ENCODE results near the gene ACOT7.

ACOT7 gene

DNA sequence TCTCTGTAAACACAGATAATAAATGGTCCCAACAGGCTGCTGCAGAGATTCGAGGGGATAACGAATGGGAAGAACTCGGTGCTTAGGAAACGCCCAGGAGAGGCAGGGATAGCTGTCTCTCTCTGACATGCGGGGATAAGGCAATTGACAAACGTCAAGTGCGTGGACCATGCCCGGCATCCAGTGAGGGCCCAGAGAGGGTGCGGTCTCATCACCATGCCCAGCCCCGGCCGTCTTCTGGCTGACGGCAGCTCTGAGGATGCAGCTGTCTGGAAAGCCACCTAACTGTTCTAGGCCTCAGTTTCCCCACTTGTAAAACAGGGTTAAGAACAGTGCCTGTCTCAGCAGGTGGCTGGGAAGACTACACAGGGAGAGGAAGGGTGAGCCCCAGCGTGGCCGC is 48.1 kb downstream of the ACOT7 start:
- TF ChIP-seq, protein P1, sequence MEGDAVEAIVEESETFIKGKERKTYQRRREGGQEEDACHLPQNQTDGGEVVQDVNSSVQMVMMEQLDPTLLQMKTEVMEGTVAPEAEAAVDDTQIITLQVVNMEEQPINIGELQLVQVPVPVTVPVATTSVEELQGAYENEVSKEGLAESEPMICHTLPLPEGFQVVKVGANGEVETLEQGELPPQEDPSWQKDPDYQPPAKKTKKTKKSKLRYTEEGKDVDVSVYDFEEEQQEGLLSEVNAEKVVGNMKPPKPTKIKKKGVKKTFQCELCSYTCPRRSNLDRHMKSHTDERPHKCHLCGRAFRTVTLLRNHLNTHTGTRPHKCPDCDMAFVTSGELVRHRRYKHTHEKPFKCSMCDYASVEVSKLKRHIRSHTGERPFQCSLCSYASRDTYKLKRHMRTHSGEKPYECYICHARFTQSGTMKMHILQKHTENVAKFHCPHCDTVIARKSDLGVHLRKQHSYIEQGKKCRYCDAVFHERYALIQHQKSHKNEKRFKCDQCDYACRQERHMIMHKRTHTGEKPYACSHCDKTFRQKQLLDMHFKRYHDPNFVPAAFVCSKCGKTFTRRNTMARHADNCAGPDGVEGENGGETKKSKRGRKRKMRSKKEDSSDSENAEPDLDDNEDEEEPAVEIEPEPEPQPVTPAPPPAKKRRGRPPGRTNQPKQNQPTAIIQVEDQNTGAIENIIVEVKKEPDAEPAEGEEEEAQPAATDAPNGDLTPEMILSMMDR (IDR thresholded peaks at IDR 0.05; ENCODE audit: low read depth, low read length, missing control alignments), result no peak
- no peak overlapping the region for H3K4me3 ChIP-seq (ENCODE audit: low read depth, low read length)
- no peak for DNase-seq (ENCODE audit: low read depth)

DNA sequence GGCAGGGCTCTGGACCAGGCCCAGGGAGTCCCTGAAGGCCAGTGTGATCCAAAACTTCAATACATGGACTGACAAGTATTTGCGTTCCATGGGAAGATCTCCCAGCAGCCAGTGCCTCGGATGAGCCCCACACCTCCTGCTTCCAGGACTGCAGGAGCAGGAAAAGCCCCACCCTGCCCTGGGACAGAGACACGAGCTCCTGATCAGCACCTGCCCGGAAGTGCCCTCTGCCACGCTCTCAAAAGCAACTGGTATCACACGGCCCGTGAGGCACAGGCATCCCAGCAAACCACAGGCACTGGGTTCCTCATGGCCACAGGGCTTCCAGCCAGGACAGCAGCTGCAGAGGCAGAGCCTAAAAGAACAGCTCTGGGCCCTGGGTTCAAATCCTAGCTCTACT is 48.6 kb downstream of the ACOT7 start:
- no peak for DNase-seq (ENCODE audit: low read depth)
- H3K4me3 ChIP-seq (ENCODE audit: low read depth, low read length), result no peak overlapping the region
- TF ChIP-seq, protein P1 (IDR thresholded peaks at IDR 0.05; ENCODE audit: low read depth, low read length, missing control alignments), result no peak

DNA sequence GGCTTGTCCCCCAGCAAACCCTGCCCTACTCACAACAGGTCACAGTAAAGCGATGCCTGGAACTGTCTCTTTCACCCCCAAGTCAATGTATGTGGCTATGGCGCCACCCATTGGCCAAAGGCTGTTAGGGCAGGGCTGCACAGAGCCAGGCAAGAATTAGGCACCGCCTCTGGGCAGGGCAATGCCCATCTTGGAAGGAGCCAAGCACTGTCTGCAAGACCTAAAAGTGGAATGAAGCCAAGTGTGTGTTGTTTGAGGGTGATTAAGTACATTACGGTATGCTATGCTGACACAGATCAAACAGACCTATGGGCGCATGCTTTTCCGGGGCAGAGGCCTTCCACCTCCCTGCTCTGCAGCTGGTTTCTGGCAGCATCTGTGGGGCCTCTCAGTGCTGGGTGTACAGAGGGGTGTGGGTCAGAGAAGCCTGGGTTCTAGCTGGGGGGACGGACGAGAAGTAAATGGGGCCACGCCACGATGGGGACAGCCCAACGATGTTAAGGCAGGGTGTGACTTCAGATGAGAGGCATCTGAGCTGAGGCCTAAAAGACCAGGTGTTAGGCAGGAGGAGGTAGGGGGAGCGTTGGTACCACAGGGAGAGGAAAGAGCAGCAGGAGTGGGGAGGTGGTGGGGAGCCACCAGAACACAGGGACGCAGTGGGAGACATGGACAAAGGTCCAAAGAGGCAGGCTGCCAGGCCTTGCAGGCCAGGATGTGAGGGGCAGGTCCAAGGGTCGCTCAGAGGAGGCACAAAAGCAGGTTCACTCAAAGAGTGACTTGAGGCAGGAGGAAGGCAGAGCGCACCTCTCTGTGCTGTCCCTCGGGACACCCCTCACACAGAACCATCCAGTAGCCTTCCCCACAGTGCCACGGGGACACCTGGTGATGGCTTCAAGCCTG is 49.8 kb downstream of the ACOT7 start:
- H3K4me3 ChIP-seq (ENCODE audit: low read depth, low read length), result no peak overlapping the region
- DNase-seq (ENCODE audit: low read depth), result no peak
- TF ChIP-seq, protein P1 (IDR thresholded peaks at IDR 0.05; ENCODE audit: low read depth, low read length, missing control alignments), result peak; percentile 92

DNA sequence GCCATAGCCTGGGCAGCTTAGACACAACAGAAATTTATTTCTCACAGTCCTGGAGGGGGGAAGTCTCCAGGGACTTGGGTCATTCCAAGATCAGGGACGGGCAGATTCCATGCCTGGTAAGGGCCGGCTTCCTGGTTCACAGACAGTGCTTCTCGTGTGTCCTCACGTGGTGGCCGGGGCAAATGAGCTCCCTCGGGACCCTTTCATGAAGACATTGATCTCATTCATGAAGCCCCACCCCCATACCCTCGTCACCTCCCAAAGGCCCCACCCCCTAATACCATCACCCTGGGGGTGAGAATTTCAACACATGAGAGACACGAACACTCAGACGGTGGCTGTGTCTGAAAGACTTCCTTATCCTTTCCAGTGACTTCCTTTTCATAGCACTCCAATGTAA is 51.5 kb downstream of the ACOT7 start:
- no peak overlapping the region for H3K4me3 ChIP-seq (ENCODE audit: low read depth, low read length)
- DNase-seq (ENCODE audit: low read depth), result no peak
- TF ChIP-seq, protein P1 (IDR thresholded peaks at IDR 0.05; ENCODE audit: low read depth, low read length, missing control alignments), result no peak

DNA sequence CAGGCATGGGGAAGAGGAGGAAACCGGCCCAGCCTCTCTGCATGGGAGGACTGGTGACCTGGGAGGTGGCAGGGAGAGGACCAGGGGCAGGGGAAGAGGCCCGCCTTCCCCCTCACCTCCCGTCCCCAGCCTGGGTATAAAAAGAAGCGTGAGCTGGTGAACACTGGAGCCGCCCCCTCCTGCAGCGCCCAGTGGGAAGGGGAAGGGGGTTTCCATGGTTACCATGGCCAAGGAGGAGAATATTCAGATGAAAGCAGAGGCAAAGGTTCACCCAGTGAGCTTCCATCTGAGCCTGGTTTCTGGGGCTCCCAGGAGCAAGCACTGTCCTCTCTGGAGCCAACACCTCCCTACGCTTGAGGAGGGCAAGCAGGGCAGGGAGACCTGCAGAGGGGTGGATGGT is 54.9 kb downstream of the ACOT7 start:
- TF ChIP-seq, protein P1 (IDR thresholded peaks at IDR 0.05; ENCODE audit: low read depth, low read length, missing control alignments), result no peak
- no peak for DNase-seq (ENCODE audit: low read depth)
- no peak overlapping the region for H3K4me3 ChIP-seq (ENCODE audit: low read depth, low read length)

DNA sequence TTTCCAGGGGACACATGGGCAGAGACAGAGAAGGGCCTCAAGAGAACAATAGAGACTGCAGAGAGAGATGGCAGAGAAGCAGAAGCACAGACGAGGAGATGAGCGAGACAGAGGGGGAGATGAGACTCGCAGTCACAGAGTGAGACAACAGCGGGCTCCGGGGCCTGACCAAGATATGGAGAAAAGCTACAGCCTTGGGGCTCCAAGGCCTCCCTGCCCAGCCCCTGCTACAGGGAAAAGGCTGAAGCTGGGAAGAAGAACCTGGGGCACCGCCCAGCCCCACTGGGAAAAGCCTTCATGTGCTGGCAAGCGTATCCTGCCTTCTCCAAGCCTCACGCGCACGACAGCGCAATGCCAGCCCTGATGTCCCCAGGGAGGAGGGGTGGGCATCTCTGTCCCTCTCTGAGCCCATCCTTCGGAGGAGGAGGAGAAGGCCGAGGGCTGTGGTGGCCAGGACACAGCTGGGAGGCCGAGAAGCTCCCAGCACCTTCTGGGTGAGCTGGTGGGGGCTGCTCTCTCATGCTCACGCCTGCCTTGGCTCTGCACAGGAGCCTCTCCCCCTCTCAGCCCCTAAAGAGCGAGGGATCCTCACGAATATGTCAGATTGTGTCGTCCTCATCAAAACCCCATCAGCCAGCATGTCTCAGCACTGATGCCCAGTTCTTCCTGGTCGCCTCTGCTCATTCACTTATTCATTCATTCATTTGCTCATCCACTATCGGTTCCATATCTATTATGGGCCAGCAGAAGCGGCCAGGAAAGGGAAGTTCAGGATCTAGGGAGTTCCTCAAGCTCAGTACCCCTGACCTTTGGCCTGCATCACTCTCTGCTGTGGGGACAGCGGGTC is 56.6 kb downstream of the ACOT7 start:
- no peak for DNase-seq (ENCODE audit: low read depth)
- TF ChIP-seq, protein P1 (IDR thresholded peaks at IDR 0.05; ENCODE audit: low read depth, low read length, missing control alignments), result no peak
- no peak overlapping the region for H3K4me3 ChIP-seq (ENCODE audit: low read depth, low read length)
